ENCODE measurements around the gene SART3. TPM values are rescaled to one million over a fixed set of nuclear protein-coding genes. Genes with fewer than 3 reads are reported as not detected.
A peak's percentile ranks its signal among the peaks of the same experiment; 100 is the strongest.

Gene SART3
- total and polyA plus RNA-seq, 2 of the 13 experiments (the other 11 are each of a cell fraction or from before 2014, with no cell fraction given), result 16.1 to 69.9 TPM

GRCh38 chr12:108562348-108563135 is 1.6 kb upstream of the SART3 start, which contains the start of gene ISCU (continued):
- TF ChIP-seq PLSCR1 (CRISPR knock-in tag; IDR thresholded peaks at IDR 0.05; ENCODE audit: borderline replicate concordance) (no peak), ZFX (CRISPR knock-in tag; IDR thresholded peaks at IDR 0.05; ENCODE audit: low read depth) (peak; percentile 74), ZNF576 (CRISPR knock-in tag; IDR thresholded peaks at IDR 0.05) (no peak; the same call in 1 of the 2 replicates), ZKSCAN1 (IDR thresholded peaks at IDR 0.05; ENCODE audit: low read length) (no peak), HDAC1 (CRISPR knock-in tag; IDR thresholded peaks at IDR 0.05) (peak; percentile 93), ZNF83 (CRISPR knock-in tag; IDR thresholded peaks at IDR 0.05; ENCODE audit: borderline replicate concordance) (peak; percentile 79; the same call in 1 of the 2 replicates), BATF2 (CRISPR knock-in tag; IDR thresholded peaks at IDR 0.05) (no peak), ZNF34 (CRISPR knock-in tag; IDR thresholded peaks at IDR 0.05; ENCODE audit: borderline replicate concordance) (no peak), MAFF (IDR thresholded peaks at IDR 0.05; ENCODE audit: low read depth, low read length) (no peak), ZBTB44 (CRISPR knock-in tag; IDR thresholded peaks at IDR 0.05) (no peak), ATRX (CRISPR knock-in tag; IDR thresholded peaks at IDR 0.05; ENCODE audit: borderline replicate concordance) (no peak), SMARCE1 (IDR thresholded peaks at IDR 0.05; ENCODE audit: borderline replicate concordance) (no peak), FOXO4 (CRISPR knock-in tag; conservative IDR thresholded peaks at IDR 0.05) (0 out of 2 replicates have a peak, but pooled peaks have one; percentile 55), AFF4 (CRISPR knock-in tag; IDR thresholded peaks at IDR 0.05) (no peak), ZNF160 (CRISPR knock-in tag; IDR thresholded peaks at IDR 0.05) (peak; percentile 55; the same call in 1 of the 2 replicates), TCF12 (IDR thresholded peaks at IDR 0.05) (no peak), TCF12 (CRISPR knock-in tag; IDR thresholded peaks at IDR 0.05) (peak; percentile 81; the same call in 1 of the 2 replicates), ZBTB33 (CRISPR knock-in tag; IDR thresholded peaks at IDR 0.05) (no peak)

Data from HepG2 (cell line).